Upper lobe of left lung (tissue), 4 donors: ENCODE data around the gene CDC42BPA.

Source experiments
- POLR2AphosphoS5 ChIP-seq, 2 donors: sonication (generic); formaldehyde crosslinking; IDR thresholded peaks; one replicate each; pipeline ENCODE4 v1.5.1; 2017; ENCODE audit warnings: antibody characterized with exemption in 2 of 2
- TF ChIP-seq, protein P1 (sequence below), 6 experiments: fragments of 450-650 bp in 4 of 6; fragments of 200-600 bp in 2 of 6; sonication (generic) in 2 of 6; IDR thresholded peaks; one replicate each; pipeline ENCODE4 v1.5.1; 2016 to 2019; ENCODE audit warnings: antibody characterized with exemption in 6 of 6

DNA sequence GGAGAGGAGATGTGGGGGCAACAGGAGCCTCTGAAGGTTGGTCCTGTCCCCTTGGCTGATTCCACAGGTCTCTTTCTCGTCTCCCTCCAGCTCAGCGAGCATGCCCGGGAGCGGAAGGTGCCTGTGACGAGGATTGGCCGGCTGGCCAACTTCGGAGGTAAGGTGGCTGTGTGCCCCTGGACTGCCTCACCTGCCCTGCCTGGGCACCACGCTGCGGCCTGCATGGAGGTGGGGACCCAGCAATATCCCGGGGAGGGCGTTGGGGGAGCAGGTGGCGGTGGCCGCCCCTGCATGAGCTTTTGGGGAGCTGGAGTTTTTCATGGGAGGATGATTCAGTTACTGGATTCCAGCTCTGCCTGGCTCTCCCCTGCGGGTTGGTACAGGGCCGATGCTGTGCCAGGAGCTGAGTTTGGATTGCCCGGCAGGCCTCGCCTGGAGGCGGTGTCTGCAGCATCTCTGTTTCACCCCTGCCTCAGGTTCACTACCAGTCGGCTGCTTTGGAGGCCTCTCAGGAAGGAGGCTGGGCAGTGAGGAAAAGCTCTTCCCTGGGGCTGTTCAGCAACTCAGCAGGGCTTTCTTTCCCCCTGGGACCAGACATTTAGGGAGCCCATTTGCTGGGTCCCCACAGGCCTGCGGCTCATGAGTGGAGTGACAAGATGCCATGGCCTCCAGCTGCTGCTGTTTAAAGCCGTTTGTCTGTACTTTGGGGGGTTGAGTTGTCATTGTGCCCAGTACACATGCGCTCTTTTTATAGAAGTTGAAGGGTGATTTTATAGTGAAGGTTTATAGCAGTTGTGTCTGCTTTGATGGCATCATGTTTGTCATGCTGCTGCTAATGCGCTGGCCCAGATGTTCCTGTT is 352.5 kb downstream of the CDC42BPA start:
- TF ChIP-seq, protein P1, sequence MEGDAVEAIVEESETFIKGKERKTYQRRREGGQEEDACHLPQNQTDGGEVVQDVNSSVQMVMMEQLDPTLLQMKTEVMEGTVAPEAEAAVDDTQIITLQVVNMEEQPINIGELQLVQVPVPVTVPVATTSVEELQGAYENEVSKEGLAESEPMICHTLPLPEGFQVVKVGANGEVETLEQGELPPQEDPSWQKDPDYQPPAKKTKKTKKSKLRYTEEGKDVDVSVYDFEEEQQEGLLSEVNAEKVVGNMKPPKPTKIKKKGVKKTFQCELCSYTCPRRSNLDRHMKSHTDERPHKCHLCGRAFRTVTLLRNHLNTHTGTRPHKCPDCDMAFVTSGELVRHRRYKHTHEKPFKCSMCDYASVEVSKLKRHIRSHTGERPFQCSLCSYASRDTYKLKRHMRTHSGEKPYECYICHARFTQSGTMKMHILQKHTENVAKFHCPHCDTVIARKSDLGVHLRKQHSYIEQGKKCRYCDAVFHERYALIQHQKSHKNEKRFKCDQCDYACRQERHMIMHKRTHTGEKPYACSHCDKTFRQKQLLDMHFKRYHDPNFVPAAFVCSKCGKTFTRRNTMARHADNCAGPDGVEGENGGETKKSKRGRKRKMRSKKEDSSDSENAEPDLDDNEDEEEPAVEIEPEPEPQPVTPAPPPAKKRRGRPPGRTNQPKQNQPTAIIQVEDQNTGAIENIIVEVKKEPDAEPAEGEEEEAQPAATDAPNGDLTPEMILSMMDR (IDR thresholded peaks at IDR 0.05): no peak
- no peak for TF ChIP-seq POLR2AphosphoS5 (IDR thresholded peaks at IDR 0.05)
